Ishikawa (cell line): Measurements from ENCODE around the gene LETM1.

ENCODE experiments used
- CEBPB ChIP-seq: IDR thresholded peaks from 2 replicates; pipeline ENCODE4 v1.6.1; 2012
- CREB1 ChIP-seq: IDR thresholded peaks from 2 replicates; pipeline ENCODE4 v1.6.1; 2012; ENCODE audit warnings: low read depth
- EP300 ChIP-seq: IDR thresholded peaks from 2 replicates; pipeline ENCODE4 v1.6.1; 2012; ENCODE audit warnings: borderline replicate concordance
- FOXM1 ChIP-seq: IDR thresholded peaks from 2 replicates; pipeline ENCODE4 v1.6.1; 2012; ENCODE audit warnings: low read depth, borderline replicate concordance
- MAX ChIP-seq: IDR thresholded peaks from 2 replicates; pipeline ENCODE4 v1.6.1; 2012
- NFIC ChIP-seq: IDR thresholded peaks from 2 replicates; pipeline ENCODE4 v1.6.1; 2012
- RAD21 ChIP-seq: IDR thresholded peaks from 2 replicates; pipeline ENCODE4 v1.6.1; 2012; ENCODE audit warnings: low read depth
- REST ChIP-seq: IDR thresholded peaks from 2 replicates; pipeline ENCODE4 v1.6.1; 2012; ENCODE audit warnings: low read depth, mild to moderate bottlenecking
- TAF1 ChIP-seq: IDR thresholded peaks from 2 replicates; pipeline ENCODE4 v1.6.1; 2012; ENCODE audit warnings: low read depth, mild to moderate bottlenecking
- TCF12 ChIP-seq: IDR thresholded peaks from 2 replicates; pipeline ENCODE4 v1.6.1; 2012; ENCODE audit warnings: low read depth
- TEAD4 ChIP-seq: IDR thresholded peaks from 2 replicates; pipeline ENCODE4 v1.6.1; 2012
- USF1 ChIP-seq: IDR thresholded peaks from 2 replicates; pipeline ENCODE4 v1.6.1; 2012
- YY1 ChIP-seq: IDR thresholded peaks from 2 replicates; pipeline ENCODE4 v1.6.1; 2012; ENCODE audit warnings: low read depth
- ZBTB7A ChIP-seq: IDR thresholded peaks from 2 replicates; pipeline ENCODE4 v1.6.1; 2012; ENCODE audit warnings: low read depth

GRCh38 chr4:1825326-1825725, 30.6 kb downstream of the LETM1 start:
- TF ChIP-seq REST (no peak), EP300 (no peak), ZBTB7A (no peak), TEAD4 (no peak), FOXM1 (no peak), CREB1 (no peak), MAX (no peak), NFIC (peak; percentile 44), RAD21 (no peak), USF1 (no peak), TAF1 (no peak), CEBPB (no peak), TCF12 (no peak), YY1 (no peak)
